ENCODE data around the gene ZDHHC14.

GRCh38 chr6:157494132-157494710 lies 113.2 kb downstream of the ZDHHC14 start:
- TF ChIP-seq EZH2 (IDR thresholded peaks at IDR 0.05; ENCODE audit: low read length), result no peak
- no peak for TF ChIP-seq CTCF (optimal IDR thresholded peaks at IDR 0.05 in 1 of 3, IDR thresholded peaks at IDR 0.05 in 1 of 3, conservative IDR thresholded peaks at IDR 0.05 in 1 of 3; ENCODE audit: extremely low read depth in 1 of 3, insufficient read depth in 2 of 3, low read length in 3 of 3)
